GM12873 (cell line): ENCODE data around the gene TMPRSS6.

ENCODE experiments used
- CTCF ChIP-seq: IDR thresholded peaks from 2 replicates; pipeline ENCODE4 v1.5.1; 2012; ENCODE audit warnings: low read depth, mild to moderate bottlenecking, moderate library complexity, low read length, control low read depth; ENCODE audit not compliant: insufficient read depth; ENCODE audit errors: missing control alignments

TMPRSS6 gene

GRCh38 chr22:37092997-37093396 is 16.5 kb downstream of the TMPRSS6 start:
- TF ChIP-seq CTCF = no peak

GRCh38 chr22:37091994-37092393 is 17.5 kb downstream of the TMPRSS6 start:
- TF ChIP-seq CTCF = no peak

- TF ChIP-seq CTCF = no peak
Observed at GRCh38 chr22:37090920-37091695, 18.4 kb downstream of the TMPRSS6 start.

GRCh38 chr22:37089434-37089833 is 20.1 kb downstream of the TMPRSS6 start:
- TF ChIP-seq CTCF = no peak

DNA sequence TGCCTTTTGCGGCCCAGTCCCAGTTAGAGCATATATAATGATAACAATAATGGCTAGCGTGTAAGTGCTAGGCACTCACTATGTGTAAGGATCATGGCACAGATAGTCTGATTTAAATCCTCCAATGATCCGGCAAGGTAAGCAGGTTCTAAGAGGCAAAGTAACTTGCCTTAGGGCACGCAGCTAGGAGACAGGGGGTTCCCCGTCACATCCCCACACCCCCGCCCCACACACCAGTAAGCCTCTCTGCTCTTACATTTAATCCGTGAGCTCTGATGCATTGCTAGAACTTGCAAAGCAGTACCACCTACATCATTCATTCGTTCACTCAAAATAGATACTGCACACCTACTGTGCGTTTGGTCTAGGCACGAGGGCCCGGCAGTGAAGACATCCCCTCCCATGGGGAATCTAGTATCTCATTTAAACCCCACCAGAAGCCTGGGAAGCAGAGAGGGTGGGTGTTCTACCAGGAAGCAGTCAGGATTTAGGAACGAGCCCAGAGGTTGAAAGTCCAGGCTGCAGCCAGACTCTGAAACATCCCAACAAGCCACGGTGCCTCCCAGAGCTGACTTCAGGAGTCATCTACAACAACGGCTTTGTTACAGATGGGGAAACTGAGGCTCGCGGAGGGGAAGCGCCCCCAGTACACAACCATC is 20.6 kb downstream of the TMPRSS6 start:
- TF ChIP-seq CTCF = no peak

DNA sequence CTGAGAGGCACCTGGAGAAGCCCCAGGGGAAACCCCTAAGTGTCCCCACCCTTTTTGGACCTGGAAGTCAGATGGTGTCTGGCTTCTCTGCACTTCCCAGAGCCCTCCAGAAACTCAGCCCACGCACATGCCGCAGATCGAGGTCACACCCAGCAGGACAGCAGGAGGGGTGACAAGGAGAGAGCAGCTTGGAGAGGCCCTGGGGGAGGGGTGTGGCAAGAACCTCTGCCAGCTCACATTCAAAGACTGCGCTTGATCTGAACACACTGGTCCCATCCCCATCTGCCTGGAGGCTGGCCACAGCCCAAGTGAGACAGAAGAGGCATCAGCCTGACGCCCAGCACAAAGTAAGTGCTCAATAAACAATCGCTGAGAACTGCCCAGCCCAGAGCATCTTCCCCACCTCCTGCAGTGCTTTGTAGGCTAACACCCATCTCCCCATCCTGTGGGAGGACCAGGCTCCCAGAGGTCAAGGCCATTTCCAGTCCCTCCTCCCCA is 21.4 kb downstream of the TMPRSS6 start:
- no peak for TF ChIP-seq CTCF

DNA sequence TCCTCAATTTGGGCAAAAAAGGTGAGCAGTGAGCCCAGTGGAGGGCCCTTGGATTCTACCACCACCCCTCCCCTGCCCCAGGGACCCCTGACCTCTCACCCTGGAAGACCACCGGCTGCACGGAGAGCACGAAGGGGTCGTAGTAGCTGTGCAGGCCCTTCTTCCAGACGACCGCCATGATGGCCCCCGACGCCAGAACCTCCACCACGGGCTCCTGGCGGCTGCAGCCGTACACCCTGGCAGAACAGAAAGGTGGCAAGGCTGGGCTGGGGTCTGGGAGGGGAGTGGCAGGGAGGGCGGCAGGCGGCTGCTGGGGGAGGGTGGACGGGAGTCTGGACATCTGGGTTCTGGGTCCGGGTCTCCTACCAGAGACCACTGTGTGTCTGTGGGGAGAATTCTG is 23.3 kb downstream of the TMPRSS6 start:
- no peak for TF ChIP-seq CTCF
